HG03025 (cell line): ENCODE measurements around the gene HORMAD2.
"Not testable (repeated sequence)": the region's sequence is repeated elsewhere in the genome, so short reads cannot be mapped to it uniquely, and the experiment has no call there.

Source experiments
- ATAC-seq: cut with Tn5 transposase; IDR thresholded peaks from one replicate; pipeline ENCODE4 v1.9.1; 2021; ENCODE audit warnings: mild to moderate bottlenecking, moderate library complexity; ENCODE audit not compliant: unreplicated experiment, low FRiP score

HORMAD2 gene

DNA sequence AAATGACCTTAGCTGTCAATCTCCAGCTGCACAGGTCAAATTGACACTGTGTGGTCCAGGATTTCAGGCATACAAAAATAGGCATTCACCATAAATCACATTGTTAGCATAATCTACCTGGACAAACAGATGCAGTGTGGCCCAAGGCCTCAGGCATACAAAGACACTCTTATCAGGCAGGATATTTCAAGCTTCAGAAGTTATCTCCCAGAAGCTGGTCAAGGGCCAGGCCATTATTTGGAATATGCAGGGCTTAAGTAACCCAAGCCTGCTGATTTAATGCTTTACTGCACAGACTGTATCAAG, 25.5 kb upstream of the HORMAD2 start:
- ATAC-seq: no peak

DNA sequence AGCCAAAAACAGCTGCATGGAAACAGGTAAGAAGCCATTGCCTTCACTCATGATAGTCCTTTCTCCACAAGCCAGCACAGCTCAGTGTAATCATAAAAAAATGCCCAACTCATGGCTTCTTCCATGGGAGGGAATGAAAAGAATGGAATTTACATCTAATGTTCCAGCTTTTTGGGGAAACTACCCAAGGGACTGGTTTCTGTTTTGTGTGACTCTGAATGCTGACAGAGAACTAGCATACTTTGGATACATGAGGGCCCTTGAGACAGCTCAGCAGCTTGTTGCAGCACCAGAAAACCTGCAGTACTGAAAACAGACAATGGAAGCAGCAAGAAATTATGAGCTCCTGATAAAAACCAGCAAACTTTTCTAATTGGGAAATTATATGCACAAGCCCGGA, 24.2 kb upstream of the HORMAD2 start:
- ATAC-seq: no peak

DNA sequence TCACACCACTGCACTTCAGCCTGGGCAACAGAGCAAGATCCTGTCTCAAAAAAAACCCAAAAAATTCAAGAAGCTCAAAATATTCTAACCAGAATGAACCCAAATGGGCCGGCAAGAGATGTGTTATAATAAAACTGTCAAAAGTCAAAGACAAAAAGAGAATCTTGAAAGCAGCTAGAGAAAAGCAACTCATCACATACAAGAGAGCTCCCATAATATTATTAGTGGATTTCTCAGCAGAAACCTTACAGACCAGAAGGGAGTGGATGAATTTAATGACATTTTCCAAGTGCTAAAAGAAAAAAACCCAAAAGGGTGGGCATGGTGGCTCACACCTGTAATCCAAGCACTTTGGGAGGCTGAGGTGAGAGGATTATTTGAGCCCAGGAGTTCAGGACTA, 22.9 kb upstream of the HORMAD2 start:
- no peak for ATAC-seq

DNA sequence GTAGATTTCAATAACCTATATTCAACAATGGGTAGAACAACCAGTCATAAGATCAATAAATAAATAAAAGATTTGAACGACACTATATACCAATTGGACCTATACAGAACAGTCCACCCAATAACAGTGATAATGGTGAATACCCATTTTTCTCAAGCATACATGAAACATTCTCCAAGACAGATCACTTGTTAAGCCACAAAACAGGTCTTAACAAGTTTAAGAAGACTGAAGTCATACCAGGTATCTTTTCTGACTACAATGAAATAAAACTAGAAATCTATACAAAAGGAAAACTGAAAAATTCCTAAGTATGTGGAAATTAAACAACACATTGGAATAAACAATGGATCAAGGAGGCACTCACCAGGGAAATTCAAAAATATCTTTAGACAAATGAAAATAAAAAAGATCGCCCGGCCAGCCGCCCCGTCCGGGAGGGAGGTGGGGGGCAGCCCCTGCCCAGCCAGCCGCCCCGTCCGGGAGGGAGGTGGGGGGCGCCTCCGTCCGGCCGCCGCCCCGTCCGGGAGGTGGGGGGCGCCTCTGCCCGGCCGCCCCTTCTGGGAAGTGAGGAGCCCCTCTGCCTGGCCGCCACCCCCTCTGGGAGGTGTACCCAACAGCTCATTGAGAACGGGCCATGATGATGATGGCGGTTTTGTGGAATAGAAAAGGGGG, 20.8 kb upstream of the HORMAD2 start:
- ATAC-seq: not testable (repeated sequence)

DNA sequence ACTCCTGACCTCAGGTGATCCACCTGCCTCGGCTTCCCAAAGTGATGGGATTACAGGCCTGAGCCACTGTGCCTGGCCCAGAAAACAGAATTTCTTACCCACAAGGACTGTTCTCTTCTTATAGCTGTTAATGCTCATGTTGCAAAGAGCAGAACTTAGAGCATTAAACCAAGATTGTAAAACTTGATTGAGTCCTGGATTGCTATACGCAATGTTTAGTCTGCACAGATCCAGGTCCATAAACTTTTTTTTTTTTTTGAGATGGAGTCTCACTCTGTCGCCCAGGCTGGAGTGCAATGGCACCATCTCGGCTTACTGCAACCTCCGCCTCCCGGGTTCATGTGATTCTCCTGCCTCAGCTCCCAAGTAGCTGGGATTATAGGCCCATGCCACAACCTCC, 19.2 kb upstream of the HORMAD2 start:
- ATAC-seq: not testable (repeated sequence)

DNA sequence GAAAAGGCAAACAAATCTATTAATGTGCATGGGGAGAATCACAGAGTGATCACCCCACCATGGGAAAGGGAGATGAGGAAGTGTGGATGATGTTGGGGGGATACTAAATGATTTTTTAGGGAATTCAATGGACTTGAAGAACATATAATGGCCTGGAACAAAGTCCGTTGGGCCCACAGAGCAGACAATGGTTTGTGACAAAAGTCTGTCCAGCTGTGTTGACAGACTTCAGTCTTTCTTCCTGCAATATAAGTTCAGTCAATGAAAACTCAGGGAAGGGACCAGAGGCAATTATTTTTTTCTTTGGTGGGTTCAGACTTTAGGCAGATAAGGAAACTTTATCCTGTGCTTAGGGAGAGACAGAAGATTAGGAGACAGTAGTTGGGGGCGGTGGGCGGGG, 18.0 kb upstream of the HORMAD2 start:
- ATAC-seq: no peak

DNA sequence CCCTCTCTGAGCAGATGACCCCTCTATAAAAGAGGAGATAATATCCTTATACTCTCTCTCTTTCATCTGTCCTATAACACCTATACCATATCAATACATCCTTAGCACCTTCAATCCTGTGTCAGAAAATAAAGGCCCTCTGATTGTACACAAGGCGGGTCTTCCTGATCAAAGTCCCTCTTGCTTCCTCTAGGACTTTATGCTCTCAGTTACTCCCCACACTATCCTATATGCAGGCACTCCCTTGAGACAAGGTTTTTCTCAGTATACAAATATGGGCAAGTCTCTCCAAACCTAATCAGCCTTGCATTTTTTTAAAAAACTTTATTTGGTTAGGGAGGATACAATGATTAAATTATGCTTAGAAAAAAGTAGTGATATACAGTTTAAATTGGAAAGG, 17.3 kb upstream of the HORMAD2 start:
- no peak for ATAC-seq

DNA sequence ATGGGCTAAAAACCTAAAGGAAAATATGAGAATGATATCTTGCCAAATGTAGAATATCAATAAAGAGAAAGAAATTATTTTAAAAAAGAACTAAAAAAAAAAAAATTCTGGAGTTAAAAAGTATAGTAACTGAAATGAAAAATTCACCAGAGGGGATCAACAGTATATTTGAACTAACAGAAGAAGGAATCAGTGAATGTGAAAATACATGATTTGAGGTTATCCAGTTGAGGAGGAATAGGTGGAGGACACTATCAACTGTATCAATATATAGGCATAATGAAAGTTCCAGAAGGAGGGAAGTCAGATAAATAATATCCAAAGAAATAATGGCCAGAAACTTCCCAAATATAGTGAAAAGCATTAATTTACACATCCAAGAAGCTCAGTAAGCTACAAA, 16.1 kb upstream of the HORMAD2 start:
- ATAC-seq: no peak

DNA sequence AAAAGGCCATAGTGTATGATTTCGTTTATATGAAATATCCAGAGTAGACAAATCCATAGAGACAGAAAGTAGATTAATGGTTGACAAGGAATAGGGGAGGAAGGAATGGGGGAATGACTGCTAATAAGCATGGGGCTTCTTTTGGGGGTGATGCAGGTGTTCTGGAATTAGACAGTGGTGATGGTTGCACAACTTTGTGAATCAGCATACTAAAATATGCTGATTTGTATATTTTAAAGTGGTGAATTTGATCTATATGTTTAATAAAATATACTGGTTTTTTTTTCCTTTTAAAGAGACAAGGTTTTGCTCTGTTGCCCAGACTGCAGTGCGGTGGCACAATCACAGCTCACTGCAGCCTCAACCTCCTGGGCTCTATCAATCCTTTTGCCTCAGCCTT, 6.5 kb upstream of the HORMAD2 start:
- no peak for ATAC-seq

DNA sequence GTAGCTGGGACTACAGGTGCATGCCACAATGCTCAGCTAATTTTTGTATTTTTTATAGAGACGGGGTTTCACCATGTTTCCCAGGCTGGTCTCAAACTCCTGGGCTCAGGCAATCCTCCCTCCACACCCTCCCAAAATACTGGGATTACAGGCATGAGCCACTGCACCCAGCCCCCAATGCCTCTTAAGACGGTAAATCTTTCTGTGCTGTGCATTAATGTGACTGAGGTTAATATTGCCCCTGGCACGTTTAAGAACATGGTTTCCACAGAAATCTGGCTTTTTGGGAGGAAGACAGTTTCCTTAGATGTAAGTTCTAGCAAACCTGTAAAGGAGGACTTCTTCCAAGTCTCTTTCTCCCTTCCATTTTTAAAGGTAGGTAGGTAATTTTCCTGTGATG, 6.1 kb upstream of the HORMAD2 start:
- ATAC-seq: no peak

DNA sequence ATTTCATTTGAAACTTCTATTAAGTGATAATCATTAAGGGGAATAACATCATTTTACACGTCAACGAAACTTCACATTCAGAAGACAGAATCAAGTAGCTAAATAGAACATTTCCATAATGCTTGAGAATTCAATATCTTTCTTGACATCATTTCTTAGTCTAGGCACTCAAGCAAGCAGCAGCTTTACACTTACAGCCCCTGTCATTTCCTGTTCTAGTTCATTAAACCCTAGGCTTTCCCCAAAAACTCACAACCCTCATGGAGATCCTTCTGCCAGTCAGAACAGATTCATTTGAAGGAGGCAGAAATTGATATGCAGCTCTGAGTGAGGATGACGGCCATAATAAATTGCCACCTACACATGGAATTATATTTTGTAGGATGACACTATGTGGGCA, 5.3 kb upstream of the HORMAD2 start:
- ATAC-seq: no peak

DNA sequence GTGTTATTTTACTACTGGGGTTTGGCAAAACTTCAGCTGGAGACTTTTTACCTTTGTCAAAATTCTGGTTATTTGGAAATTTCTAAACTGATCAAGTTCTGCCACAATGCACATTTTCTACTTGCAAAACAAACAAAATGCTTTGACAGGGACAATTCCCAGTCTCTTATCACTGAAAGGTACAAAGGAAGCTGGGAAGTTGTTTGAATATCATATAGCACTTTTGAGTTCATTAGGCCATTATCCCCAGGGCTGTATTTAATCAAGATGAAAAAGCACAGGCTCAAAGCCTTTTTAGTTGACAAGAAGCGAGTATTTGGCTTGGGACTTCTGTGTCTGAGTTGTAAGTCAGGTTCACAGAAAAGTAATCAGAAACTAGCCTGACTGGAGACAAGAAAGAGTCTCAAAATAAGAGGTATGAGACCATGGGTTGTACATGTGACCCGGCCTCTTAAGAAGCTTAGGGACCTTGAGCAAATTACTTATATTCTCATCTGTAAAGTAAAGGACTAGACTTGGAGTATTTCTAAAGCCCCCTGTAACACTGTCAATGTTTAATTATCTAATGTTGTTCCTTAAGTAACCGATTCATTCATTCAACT, 2.9 kb upstream of the HORMAD2 start:
- ATAC-seq: no peak

DNA sequence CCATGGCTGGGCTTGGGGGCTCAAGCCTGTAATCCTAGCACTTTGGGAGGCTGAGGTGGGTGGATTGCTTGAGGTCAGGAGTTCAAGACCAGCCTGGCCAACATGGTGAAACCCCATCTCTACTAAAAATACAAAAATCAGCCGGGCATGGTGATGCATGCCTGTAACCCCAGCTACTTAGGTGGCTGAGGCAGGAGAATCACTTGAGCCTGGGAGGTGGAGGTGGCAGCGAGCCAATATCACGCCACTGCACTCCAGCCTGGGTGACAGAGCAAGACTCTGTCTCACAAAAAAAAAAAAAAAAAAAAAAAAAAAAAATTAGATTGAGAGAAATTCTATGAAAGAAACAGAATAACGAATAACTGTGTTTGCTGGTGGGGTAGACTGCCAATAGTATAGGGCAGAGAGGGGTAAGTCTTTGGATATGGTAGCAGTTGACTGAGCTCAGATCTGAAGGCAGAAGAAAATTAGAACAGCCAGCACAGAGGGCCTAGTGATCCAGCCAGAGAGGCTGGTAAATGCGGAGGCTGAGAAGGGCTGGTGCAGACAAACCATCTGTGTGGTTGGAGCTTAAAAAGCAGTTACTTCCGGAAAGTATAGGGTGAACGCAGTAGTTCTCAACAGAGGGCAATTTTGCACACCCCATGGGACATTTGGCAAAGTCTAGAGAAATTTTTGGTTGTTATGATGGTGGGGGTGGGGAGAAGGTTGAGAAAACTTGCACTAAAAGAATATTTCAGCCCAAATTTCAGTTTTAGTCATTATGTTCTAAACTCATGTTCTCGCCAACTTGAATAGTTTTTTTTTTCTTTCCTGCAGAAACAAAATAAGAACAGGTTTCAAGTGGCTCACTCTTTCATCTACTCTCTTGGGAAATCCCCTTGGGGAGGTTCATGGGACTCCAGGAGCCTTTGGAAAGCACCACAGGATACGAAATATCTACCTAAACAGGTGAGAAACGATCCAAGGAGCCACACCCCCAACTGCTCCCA, 1.6 kb upstream of the HORMAD2 start:
- no peak for ATAC-seq

DNA sequence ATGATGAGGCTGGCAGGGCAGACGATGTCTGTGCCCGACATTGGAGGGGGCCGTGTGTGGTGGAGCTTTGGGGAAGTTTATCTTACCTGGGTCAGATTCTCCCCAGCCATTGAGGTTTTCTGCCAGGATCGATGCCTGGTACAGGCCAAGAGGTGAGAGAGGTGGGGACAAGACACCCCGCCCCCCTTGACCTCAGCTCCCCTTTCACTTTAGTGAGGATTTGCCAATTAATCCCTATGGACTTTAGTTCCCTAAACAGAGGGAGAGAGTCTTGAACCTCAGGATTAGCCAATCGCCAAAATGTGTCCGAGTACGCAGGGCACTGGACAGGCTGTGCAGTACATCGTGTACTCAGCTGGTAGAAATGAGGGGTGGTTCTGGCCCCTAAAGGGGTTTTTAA, 541 bp downstream of the HORMAD2 start:
- no peak for ATAC-seq

DNA sequence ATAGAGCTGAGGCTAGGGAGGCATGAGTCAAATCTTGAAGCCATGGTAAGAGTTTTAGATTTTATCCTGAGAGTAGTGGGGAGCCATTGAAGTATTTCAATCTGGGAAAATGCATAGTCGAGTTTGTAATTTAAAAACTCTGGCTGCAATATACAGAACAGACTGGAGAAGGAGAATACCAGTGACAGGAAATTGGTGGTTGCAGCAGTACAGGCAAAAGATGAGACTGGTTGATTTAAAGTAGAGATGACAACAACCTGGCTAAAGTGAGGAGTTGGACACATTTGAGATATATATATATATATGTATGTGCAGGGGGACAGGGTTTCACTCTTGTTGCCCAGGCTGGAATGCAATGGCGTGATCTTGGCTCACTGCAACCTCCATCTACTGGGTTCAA, 6.2 kb downstream of the HORMAD2 start:
- ATAC-seq: no peak

DNA sequence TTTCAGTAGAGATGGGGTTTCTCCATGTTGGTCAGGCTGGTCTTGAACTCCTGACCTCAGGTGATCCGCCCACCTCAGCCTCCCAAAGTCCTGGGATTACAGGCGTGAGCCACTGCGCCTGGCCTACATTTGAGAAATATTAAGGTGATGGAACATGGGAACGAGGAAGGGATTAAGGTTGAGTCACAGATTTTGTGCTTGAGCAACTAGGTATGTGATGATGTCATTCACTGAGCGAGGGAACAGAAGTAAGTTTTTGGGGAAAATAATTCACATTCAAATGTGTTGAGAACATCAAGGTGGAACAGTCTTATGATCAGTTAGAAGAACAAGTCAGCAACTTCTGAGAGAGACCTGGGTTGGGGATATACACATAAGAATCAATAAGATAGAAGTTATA, 6.8 kb downstream of the HORMAD2 start:
- not testable (repeated sequence) for ATAC-seq

DNA sequence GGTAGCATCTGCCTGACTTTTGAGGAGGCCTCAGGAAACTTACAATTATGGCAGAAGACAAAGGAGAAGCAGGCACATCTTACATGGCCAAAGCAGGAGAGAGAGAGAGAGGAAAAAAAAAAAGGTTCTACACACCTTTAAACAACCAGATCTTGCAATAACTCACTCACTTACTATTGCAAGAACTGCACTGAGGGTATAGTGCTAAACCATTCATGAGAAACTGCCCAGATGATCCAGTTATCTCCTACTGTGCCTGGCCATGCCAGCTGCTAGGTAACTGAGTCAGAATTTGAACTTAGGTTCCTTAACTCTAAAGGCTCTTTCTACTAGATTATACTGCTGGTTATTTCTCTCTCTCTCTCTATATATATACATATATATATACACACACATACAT, 7.3 kb downstream of the HORMAD2 start:
- no peak for ATAC-seq

DNA sequence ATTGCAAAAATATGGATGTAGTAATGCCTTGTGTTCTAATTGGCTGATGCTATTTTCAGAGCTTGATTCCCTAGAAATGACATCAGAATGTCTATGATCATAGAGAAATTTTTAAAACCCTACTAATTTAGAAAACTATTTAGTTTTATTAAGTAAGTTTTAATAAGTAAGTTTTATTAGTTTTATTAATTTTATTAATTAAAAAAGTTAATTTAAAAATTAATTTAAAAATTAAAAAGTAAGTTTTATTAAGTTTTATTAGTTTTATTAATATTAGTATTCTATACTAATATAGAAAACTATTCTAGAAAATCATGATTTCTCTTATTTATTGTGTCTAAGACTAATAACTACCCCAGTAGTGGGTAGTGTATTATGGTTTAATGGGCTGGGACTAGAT, 8.2 kb downstream of the HORMAD2 start:
- ATAC-seq: no peak

DNA sequence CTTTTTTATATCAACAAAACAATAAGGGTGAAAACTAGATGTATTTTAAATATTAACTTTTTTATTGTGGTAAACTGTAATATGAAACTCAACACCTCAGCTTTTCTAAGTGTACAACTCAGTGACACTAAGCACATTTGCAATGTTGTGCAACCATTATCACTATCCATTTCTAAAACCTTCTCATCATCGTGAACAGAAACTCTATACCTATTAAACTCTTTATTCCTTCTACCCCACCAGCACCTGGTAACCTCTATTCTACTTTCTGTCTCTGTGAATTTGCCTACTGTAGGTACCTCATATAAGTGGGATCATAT, 9.4 kb downstream of the HORMAD2 start:
- no peak for ATAC-seq

DNA sequence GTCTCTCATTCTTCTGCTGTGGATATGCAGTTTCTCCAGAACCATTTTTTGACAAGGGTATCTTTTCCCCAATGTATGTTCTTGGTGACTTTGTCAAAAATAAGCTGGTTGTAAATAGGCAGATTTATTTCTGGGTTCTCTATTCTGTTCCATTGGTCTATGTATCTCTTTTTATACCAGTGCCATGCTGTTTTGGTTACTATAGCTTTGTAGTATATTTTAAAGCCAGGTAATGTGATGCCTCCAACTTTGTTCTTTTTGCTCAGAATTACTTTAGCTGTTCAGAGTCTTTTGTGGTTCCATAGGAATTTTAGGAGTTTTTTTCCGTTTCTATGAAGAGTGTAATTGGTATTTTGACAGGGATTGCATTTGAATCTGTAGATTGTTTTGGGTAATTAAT, 12.4 kb downstream of the HORMAD2 start:
- ATAC-seq: no peak

DNA sequence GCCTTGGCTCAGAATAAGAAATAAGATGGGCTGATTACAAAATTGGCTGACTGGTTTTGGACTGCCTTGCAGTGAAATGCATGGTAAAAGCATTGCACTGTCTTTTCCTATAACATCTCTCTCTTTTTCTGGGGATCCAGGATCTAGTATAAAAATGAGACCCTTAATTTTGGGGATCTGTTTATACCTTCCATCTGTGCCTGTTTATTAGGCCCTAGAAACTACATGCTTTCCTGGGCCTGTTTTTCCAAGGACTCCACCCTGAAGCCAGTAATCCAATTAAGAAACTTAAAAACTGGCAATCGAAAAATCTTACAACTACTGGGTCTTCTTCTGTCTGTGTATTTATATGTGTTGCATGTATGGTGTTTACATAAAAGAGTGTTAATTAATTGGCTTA, 14.5 kb downstream of the HORMAD2 start:
- no peak for ATAC-seq

DNA sequence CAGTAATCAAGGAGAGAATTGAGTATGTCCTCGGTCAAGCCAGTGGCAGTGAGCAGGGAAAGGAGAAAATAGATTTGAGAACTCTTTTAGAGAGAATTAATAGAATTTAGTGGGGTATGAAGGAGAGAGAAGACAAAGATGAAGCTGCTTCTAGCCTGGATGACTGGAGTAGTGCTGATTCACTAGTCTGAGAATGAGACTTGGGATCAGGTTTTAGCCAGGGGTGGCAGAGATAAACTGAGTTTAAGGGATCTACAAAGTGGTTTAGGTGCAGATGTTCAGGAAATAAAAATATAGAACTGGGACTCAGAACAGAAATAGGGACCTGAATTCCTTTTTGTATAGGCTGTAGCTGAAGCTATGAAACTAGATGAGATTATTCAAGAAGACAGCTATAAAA, 17.6 kb downstream of the HORMAD2 start:
- ATAC-seq: no peak
